Epithelial cell of esophagus (primary cell): Measurements from ENCODE around the gene ZFYVE21.

ENCODE experiments used
- DNase-seq: peaks from one replicate; pipeline ENCODE4 v3.0.0; 2010; ENCODE audit warnings: low read depth
- H3K4me3 ChIP-seq: 2 replicates; pipeline ENCODE4 v1.5.1; 2011; ENCODE audit warnings: mild to moderate bottlenecking, low read length, control low read depth
- CTCF ChIP-seq: IDR thresholded peaks from 2 replicates; pipeline ENCODE4 v1.5.1; 2011; ENCODE audit warnings: low read depth, mild to moderate bottlenecking, low read length, control low read depth, inconsistent platforms; ENCODE audit not compliant: insufficient read depth; ENCODE audit errors: missing control alignments

Gene ZFYVE21

DNA sequence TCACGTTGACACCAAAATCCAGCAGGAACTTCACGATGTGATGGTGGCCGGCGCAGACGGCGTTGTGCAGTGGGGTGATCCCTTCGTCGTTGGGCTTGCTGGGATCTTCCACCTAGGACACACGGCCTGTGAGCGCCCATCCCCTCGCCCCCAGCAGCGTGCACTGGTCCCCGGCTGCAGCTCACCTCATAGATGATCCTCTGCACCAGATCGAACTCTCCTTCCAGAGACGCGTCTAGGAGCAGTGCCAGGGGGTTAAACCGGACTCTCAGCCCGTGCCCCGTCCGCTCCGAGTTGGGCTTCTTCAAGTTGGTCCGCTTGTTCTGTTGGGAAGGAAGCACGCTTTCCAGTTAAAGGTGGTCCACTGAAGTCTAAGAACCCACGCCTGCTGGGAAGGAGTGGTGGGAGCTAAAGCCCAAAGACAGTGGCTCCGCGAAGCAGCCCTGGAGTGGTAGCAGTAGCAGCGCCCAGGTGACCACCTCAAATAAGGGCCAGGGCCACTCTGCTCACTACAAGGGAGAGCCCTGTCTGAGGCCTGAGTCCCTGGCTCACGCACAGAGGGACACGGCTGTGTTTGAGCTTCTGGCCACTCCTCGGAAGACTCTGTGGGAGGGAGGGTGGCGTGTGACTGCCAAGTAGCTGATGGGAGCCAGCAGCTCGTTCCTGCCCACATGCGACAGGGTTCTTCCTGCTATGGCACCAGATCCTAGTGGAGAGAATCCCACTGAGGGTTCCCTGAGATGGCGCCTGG lies 23.3 kb downstream of the ZFYVE21 start:
- DNase-seq: no peak
- no peak for TF ChIP-seq CTCF
- no peak overlapping the region for H3K4me3 ChIP-seq

GRCh38 chr14:103739466-103739792 lies 23.8 kb downstream of the ZFYVE21 start:
- TF ChIP-seq CTCF: no peak
- no peak for DNase-seq
- H3K4me3 ChIP-seq: no peak overlapping the region

DNA sequence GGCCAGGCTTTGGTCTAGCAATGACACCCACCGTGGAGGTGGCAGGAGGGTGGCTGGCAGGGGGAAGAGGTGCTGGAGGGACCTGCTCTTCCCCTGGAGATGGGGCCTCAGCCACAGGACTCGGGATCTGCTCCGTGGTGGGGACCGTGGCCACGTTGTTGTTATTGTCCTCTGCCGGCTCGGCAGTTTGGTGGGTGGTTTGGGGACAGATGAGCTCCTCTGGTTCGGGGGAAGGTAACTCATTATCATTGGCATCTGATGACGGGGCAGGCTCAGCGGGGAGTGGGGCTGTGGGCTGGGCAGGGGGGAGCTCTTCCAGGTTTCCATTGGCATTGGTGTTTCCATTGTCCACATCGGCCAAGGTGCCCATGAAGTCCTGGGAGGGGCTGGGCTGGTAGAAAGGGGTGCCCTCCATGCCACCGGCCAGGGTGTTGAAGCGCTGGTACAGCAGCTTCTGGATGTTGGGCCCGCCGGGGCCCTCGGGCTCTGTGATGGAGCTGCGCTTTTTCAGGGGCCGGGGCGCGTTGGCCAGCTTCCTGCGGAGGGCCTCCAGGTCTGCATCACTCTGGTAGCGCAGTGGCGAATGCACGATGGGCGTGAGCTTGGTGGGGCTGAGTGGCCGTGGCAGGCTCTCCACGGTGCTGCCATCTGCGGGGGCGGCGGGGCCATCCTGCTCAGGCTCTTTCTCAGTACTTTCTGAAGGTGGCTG lies 24.3 kb downstream of the ZFYVE21 start:
- no peak for TF ChIP-seq CTCF
- H3K4me3 ChIP-seq: no peak overlapping the region
- DNase-seq: no peak

DNA sequence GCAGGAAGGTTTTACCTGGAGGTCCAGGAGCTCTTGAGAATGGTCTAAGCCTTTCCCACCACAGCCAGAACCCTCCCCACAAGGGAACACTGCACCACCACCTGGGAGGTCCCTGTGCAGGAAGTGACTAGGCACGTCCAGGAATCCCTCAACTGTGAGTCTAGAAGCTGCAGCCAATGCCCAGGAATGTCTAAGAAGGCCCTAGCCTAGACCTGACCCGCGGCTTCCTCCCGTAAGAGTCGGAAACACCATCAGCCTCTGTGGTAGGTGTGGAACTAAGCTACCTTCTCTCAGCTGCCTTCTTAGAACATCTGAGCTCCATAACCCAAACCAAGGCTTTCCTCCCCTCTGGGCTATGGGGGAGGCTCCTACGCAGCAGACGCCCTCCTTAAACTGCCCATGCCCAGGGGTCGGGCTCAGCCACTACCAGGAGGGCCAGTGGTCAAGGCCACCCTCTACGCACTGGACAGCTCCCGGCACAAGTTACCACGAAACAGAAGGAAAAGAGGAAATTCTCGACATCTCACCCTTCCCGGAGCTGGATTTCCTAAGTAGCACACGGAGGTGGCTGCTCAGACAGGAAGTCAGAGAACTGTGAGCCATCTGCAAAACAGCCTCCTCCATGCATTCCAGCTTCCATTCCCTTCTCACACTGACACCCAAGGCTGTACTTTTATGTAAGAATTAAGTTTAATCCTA lies 25.5 kb downstream of the ZFYVE21 start:
- no peak for DNase-seq
- TF ChIP-seq CTCF: no peak

DNA sequence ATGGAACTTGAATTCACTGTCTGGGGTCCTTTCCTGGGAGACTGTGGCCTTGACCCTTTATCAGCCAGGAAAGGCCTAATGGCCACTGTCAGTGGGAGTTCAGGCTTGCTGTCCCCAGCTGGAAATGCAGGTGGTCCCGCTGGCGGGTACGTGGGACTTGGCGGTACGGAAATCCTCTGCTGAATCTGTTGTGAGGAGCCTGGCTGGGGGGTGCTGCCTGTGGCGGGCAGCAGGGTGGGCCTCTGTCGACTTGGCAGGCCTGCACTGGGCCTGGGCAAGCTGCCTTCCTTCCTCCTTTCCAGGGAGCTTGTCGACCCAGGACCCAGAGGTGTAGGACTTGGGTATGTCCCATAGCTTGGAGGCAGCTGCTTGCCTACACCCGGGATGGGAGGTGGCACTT lies 26.3 kb downstream of the ZFYVE21 start:
- no peak overlapping the region for H3K4me3 ChIP-seq
- DNase-seq: no peak
- TF ChIP-seq CTCF: no peak

More for the DNA sequence above, 25.5 kb downstream of the ZFYVE21 start:
- H3K4me3 ChIP-seq: no peak overlapping the region

- no peak for DNase-seq
- TF ChIP-seq CTCF: no peak
Measured at GRCh38 chr14:103742499-103743255, 27.1 kb downstream of the ZFYVE21 start.

More at GRCh38 chr14:103742499-103743255, 27.1 kb downstream of the ZFYVE21 start:
- H3K4me3 ChIP-seq: no peak overlapping the region
